ENCODE measurements around the gene METTL22. TPM values are rescaled to one million over a fixed set of nuclear protein-coding genes. Genes with fewer than 3 reads are reported as not detected.

METTL22 gene
- total RNA-seq, 1 experiment from 2014 or later, result 36.7 TPM

- Mint-ChIP-seq H3K9me3 (ENCODE audit: unreplicated experiment) (no peaks in the 10 kb centered on the region), H3K36me3 (ENCODE audit: insufficient read depth, unreplicated experiment) (peaks cover 6% of the 10 kb centered on the region), H3K27me3 (ENCODE audit: insufficient read depth, unreplicated experiment) (no peaks in the 10 kb centered on the region), H3K27ac (ENCODE audit: low read depth, unreplicated experiment) (no peak overlapping the region), H3K4me1 (ENCODE audit: insufficient read depth, unreplicated experiment) (peaks cover 32% of the 10 kb centered on the region), H3K4me3 (ENCODE audit: unreplicated experiment) (peak overlapping the region; percentile 77)
- no peak for TF ChIP-seq CTCF (IDR thresholded peaks at IDR 0.05; ENCODE audit: unreplicated experiment)
- intact Hi-C loops (cut with micrococcal nuclease), result no loop called here
- no TSS peak for BruUV-seq (replicated peaks)
- DNase-seq (ENCODE audit: unreplicated experiment), result no peak
- POLR2A ChIA-PET, result interaction anchor here (0.7 to 0.8 kb wide), 2 partner anchors 46 to 103 kb away, joined by 3 read pairs; no protein-coding TSS in a partner anchor
- CTCF ChIA-PET, result interaction anchor here (0.6 to 22.4 kb wide), 5 partner anchors 21 to 172 kb away, joined by 3 to 303 read pairs (median 4); no protein-coding TSS in a partner anchor
Observed at GRCh38 chr16:8675183-8676159, 54.0 kb downstream of the METTL22 start.

- no TSS peak for BruUV-seq (replicated peaks)
- Mint-ChIP-seq H3K4me3 (ENCODE audit: unreplicated experiment) (no peak overlapping the region), H3K9me3 (ENCODE audit: unreplicated experiment) (no peaks in the 10 kb centered on the region), H3K36me3 (ENCODE audit: insufficient read depth, unreplicated experiment) (peaks cover 6% of the 10 kb centered on the region), H3K27me3 (ENCODE audit: insufficient read depth, unreplicated experiment) (no peaks in the 10 kb centered on the region), H3K27ac (ENCODE audit: low read depth, unreplicated experiment) (no peak overlapping the region), H3K4me1 (ENCODE audit: insufficient read depth, unreplicated experiment) (peaks cover 32% of the 10 kb centered on the region)
- TF ChIP-seq CTCF (IDR thresholded peaks at IDR 0.05; ENCODE audit: unreplicated experiment), result no peak
- intact Hi-C loops (cut with micrococcal nuclease), result no loop called here
- ChIA-PET POLR2A (interaction anchor here (0.5 to 0.9 kb wide), 4 partner anchors 8 to 122 kb away, joined by 3 to 4 read pairs (median 3); partner anchors contain the start of gene PMM2), CTCF (interaction anchor here (0.6 to 22.4 kb wide), 4 partner anchors 12 to 111 kb away, joined by 3 to 303 read pairs (median 3); no protein-coding TSS in a partner anchor)
- no peak for DNase-seq (ENCODE audit: unreplicated experiment)
Observed at GRCh38 chr16:8676160-8676547, 54.7 kb downstream of the METTL22 start.

GRCh38 chr16:8676737-8677375 lies 55.4 kb downstream of the METTL22 start:
- ChIA-PET CTCF (interaction anchor here (0.6 to 22.4 kb wide), 5 partner anchors 12 to 111 kb away, joined by 3 to 303 read pairs (median 3); no protein-coding TSS in a partner anchor), POLR2A (interaction anchor here (0.5 to 0.9 kb wide), 4 partner anchors 9 to 121 kb away, joined by 3 to 4 read pairs (median 4); partner anchors contain the start of gene PMM2)
- no peak overlapping the region for H3K27ac Mint-ChIP-seq (ENCODE audit: low read depth, unreplicated experiment)
- DNase-seq (ENCODE audit: unreplicated experiment), result no peak
- H3K36me3 Mint-ChIP-seq (ENCODE audit: insufficient read depth, unreplicated experiment), result peaks cover 6% of the 10 kb centered on the region
- TF ChIP-seq CTCF (IDR thresholded peaks at IDR 0.05; ENCODE audit: unreplicated experiment), result no peak
- no peaks in the 10 kb centered on the region for H3K9me3 Mint-ChIP-seq (ENCODE audit: unreplicated experiment)
- intact Hi-C loops (cut with micrococcal nuclease), result loop anchor here (1.0 kb wide), 1 partner anchor 115 kb away; no protein-coding TSS in a partner anchor
- BruUV-seq (replicated peaks), result no TSS peak
- no peak overlapping the region for H3K4me3 Mint-ChIP-seq (ENCODE audit: unreplicated experiment)
- H3K4me1 Mint-ChIP-seq (ENCODE audit: insufficient read depth, unreplicated experiment), result peaks cover 32% of the 10 kb centered on the region
- H3K27me3 Mint-ChIP-seq (ENCODE audit: insufficient read depth, unreplicated experiment), result no peaks in the 10 kb centered on the region
